Gastroesophageal sphincter (tissue), 3 donors: Measurements from ENCODE around the gene HSF4.

Source experiments
- EP300 ChIP-seq: sonication (generic); formaldehyde crosslinking; IDR thresholded peaks from one replicate; pipeline ENCODE4 v1.6.1; 2017; ENCODE audit warnings: antibody characterized with exemption, mild to moderate bottlenecking
- POLR2A ChIP-seq, 2 donors: fragments of 450-650 bp; IDR thresholded peaks; one replicate each; pipeline ENCODE4 v1.6.1; 2017; ENCODE audit warnings: antibody characterized with exemption in 2 of 2, mild to moderate bottlenecking in 2 of 2, moderate library complexity in 1 of 2
- POLR2AphosphoS5 ChIP-seq: sonication (generic); formaldehyde crosslinking; IDR thresholded peaks from one replicate; pipeline ENCODE4 v1.6.1; 2017; ENCODE audit warnings: antibody characterized with exemption
- TF ChIP-seq, protein P1 (sequence below), 4 experiments: fragments of 200-600 bp in 2 of 4; fragments of 450-650 bp in 2 of 4; sonication (generic) in 1 of 4; IDR thresholded peaks; one replicate each; pipeline ENCODE4 v1.5.1; 2017 to 2019; ENCODE audit warnings: antibody characterized with exemption in 4 of 4, mild to moderate bottlenecking in 2 of 4, moderate library complexity in 2 of 4

- TF ChIP-seq, protein P1, sequence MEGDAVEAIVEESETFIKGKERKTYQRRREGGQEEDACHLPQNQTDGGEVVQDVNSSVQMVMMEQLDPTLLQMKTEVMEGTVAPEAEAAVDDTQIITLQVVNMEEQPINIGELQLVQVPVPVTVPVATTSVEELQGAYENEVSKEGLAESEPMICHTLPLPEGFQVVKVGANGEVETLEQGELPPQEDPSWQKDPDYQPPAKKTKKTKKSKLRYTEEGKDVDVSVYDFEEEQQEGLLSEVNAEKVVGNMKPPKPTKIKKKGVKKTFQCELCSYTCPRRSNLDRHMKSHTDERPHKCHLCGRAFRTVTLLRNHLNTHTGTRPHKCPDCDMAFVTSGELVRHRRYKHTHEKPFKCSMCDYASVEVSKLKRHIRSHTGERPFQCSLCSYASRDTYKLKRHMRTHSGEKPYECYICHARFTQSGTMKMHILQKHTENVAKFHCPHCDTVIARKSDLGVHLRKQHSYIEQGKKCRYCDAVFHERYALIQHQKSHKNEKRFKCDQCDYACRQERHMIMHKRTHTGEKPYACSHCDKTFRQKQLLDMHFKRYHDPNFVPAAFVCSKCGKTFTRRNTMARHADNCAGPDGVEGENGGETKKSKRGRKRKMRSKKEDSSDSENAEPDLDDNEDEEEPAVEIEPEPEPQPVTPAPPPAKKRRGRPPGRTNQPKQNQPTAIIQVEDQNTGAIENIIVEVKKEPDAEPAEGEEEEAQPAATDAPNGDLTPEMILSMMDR (IDR thresholded peaks at IDR 0.05): no peak
- TF ChIP-seq EP300 (no peak), POLR2AphosphoS5 (no peak), POLR2A (IDR thresholded peaks at IDR 0.05) (no peak)
Observed at GRCh38 chr16:67157892-67158635, 6.5 kb upstream of the HSF4 start.
